Liver (tissue), 3 donors: ENCODE results near the gene PLCB4.

Experiments
- CTCF ChIP-seq: fragments of 150-350 bp; IDR thresholded peaks from 2 replicates; pipeline ENCODE4 v1.5.1; 2017; ENCODE audit warnings: improper control_type of control experiment, low read depth, low read length; ENCODE audit not compliant: missing input control
- EGR1 ChIP-seq, 2 donors: IDR thresholded peaks; 2 replicates each; pipeline ENCODE4 v1.6.1; 2016 to 2018; ENCODE audit warnings: antibody characterized with exemption in 2 of 2, low read depth in 2 of 2
- GABPA ChIP-seq, 2 donors: IDR thresholded peaks in 1 of 2; conservative IDR thresholded peaks in 1 of 2; 2 replicates each; pipeline ENCODE4 v1.6.1; 2016; ENCODE audit warnings: antibody characterized with exemption in 2 of 2, mild to moderate bottlenecking in 1 of 2, moderate library complexity in 1 of 2
- JUND ChIP-seq, 2 donors: IDR thresholded peaks; 2 replicates each; pipeline ENCODE4 v1.6.1; 2016; ENCODE audit warnings: antibody characterized with exemption in 2 of 2
- RAD21 ChIP-seq, 2 donors: IDR thresholded peaks; 2 replicates each; pipeline ENCODE4 v1.6.1; 2016; ENCODE audit warnings: antibody characterized with exemption in 2 of 2, mild to moderate bottlenecking in 2 of 2
- REST ChIP-seq: IDR thresholded peaks from 2 replicates; pipeline ENCODE4 v1.6.1; 2016; ENCODE audit warnings: antibody characterized with exemption, mild to moderate bottlenecking
- RXRA ChIP-seq, 2 donors: IDR thresholded peaks; 2 replicates each; pipeline ENCODE4 v1.6.1; 2017 to 2018; ENCODE audit warnings: antibody characterized with exemption in 2 of 2, mild to moderate bottlenecking in 1 of 2
- TAF1 ChIP-seq: conservative IDR thresholded peaks from 2 replicates; pipeline ENCODE4 v1.6.1; 2016; ENCODE audit warnings: antibody characterized with exemption, mild to moderate bottlenecking
- donor health status: healthy.
- donor health status: healthy.

GRCh38 chr20:9401371-9401770 is 332.5 kb downstream of the PLCB4 start:
- TF ChIP-seq EGR1 (IDR thresholded peaks at IDR 0.05; ENCODE audit: low read depth in 2 of 2), result no peak
- TF ChIP-seq CTCF, result no peak
- no peak for TF ChIP-seq RXRA (IDR thresholded peaks at IDR 0.05)
- TF ChIP-seq REST, result no peak
- no peak for TF ChIP-seq RAD21 (IDR thresholded peaks at IDR 0.05)
- no peak for TF ChIP-seq JUND (IDR thresholded peaks at IDR 0.05)
- TF ChIP-seq GABPA (IDR thresholded peaks at IDR 0.05 in 1 of 2, conservative IDR thresholded peaks at IDR 0.05 in 1 of 2), result no peak
- no peak for TF ChIP-seq TAF1
